Brain microvascular endothelial cell (primary cell): ENCODE results near the gene PTGFRN.

Experiments
- DNase-seq: peaks from one replicate; pipeline ENCODE4 v3.0.0-alpha.2; 2020
- H3K27ac ChIP-seq: fragments of 250-450 bp; sonication (Bioruptor Pico); 2 replicates; pipeline ENCODE4 v1.5.1; 2020; ENCODE audit warnings: mild to moderate bottlenecking, moderate library complexity
- H3K27me3 ChIP-seq: fragments of 250-450 bp; sonication (Bioruptor Pico); replicated peaks from 2 replicates; pipeline ENCODE4 v1.5.1; 2020; ENCODE audit warnings: mild to moderate bottlenecking
- H3K36me3 ChIP-seq: fragments of 250-450 bp; sonication (Bioruptor Pico); replicated peaks from 2 replicates; pipeline ENCODE4 v1.5.1; 2020; ENCODE audit warnings: mild to moderate bottlenecking
- H3K4me3 ChIP-seq: 2 replicates; pipeline ENCODE4 v1.5.1; 2011; ENCODE audit warnings: low read depth, mild to moderate bottlenecking, control low read depth, low read length, moderate library complexity
- CTCF ChIP-seq: IDR thresholded peaks from 2 replicates; pipeline ENCODE4 v1.5.1; 2011; ENCODE audit warnings: low read depth, mild to moderate bottlenecking, moderate library complexity, low read length, control low read depth, inconsistent platforms; ENCODE audit errors: missing control alignments
- in situ Hi-C: cut with HindIII; loops from 2 replicates; pipeline ENCODE4 v1.10.0; 2017; ENCODE audit warnings: low sequenced_read_pairs, low pct_ligation_motif_present

Gene PTGFRN

GRCh38 chr1:116916002-116916401 lies 6.3 kb downstream of the PTGFRN start:
- no peak for TF ChIP-seq CTCF
- Histone ChIP-seq H3K36me3 (no peaks in the 10 kb centered on the region), H3K27me3 (no peaks in the 10 kb centered on the region), H3K27ac (no peak overlapping the region), H3K4me3 (no peak overlapping the region)
- in situ Hi-C loops = no loop called here
- DNase-seq = no peak

GRCh38 chr1:116916533-116917445 lies 7.1 kb downstream of the PTGFRN start:
- Histone ChIP-seq H3K27ac (no peak overlapping the region), H3K36me3 (no peaks in the 10 kb centered on the region), H3K27me3 (no peaks in the 10 kb centered on the region), H3K4me3 (no peak overlapping the region)
- no peak for DNase-seq
- TF ChIP-seq CTCF = no peak
- in situ Hi-C loops = no loop called here

GRCh38 chr1:116918714-116919357 lies 9.1 kb downstream of the PTGFRN start:
- Histone ChIP-seq H3K27me3 (no peaks in the 10 kb centered on the region), H3K4me3 (no peak overlapping the region), H3K27ac (no peak overlapping the region), H3K36me3 (no peaks in the 10 kb centered on the region)
- no peak for DNase-seq
- in situ Hi-C loops = no loop called here
- no peak for TF ChIP-seq CTCF

- no peak overlapping the region for H3K27ac ChIP-seq
- no peak for DNase-seq
- no peaks in the 10 kb centered on the region for H3K36me3 ChIP-seq
- in situ Hi-C loops = no loop called here
- TF ChIP-seq CTCF = no peak
- H3K4me3 ChIP-seq = no peak overlapping the region
- H3K27me3 ChIP-seq = no peaks in the 10 kb centered on the region
These were observed 10.1 kb downstream of the PTGFRN start for GRCh38 chr1:116919802-116920201.

GRCh38 chr1:116920211-116920610 lies 10.5 kb downstream of the PTGFRN start:
- Histone ChIP-seq H3K36me3 (no peaks in the 10 kb centered on the region), H3K27ac (no peak overlapping the region), H3K27me3 (no peaks in the 10 kb centered on the region), H3K4me3 (no peak overlapping the region)
- no peak for TF ChIP-seq CTCF
- in situ Hi-C loops = no loop called here
- no peak for DNase-seq
